HK-2 (cell line): ENCODE measurements around the gene APCDD1L.
"Not testable (repeated sequence)": the region's sequence is repeated elsewhere in the genome, so short reads cannot be mapped to it uniquely, and the experiment has no call there.

Source experiments
- DNase-seq: peaks from one replicate; pipeline ENCODE4 v3.0.0-alpha.2; 2018; ENCODE audit not compliant: unreplicated experiment

Gene APCDD1L

DNA sequence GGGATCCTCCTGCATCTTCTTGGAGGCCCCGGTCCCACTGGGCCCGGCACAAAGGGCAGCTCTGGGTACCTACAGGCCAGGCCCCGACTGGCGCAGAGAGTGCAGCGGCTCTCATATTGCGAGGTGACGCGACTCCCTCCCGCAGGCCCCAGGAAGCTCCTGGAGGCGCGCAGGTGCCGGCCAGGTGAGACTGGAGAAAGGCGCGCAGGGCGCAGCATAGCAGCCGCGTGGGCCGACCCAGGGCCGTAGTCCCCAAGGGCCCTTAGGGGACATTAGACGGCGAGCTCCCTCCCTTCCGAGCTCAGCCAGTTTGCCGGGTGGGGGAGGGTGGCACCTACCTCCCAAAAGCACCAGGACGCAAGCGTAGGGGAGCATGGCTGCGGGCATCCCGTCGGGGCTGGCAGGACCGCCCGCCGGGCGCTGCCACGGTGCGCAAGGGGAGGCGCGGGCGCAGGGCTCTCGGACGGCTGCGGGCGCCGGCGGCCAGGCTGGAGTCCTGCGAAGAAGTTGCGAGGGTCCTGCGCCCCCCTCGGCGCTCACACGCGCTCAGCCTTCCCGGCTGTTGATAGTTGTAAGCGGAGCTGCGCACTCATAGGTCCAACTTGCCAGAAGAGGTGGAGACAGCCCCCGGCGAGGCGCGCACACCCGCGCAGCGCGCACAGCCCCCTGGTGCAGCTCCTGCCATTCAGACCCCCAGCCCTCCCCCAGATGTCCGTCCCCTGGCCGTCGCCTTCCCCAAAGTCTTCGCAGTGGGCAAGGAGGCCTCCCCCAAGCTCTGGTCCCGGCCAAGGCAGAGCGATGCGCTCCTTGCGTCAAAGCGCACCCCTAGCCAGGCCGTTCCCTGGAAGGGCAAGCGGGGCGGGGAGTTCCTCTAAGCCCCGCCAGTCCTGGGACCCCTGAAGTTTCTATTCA, 622 bp downstream of the APCDD1L start:
- DNase-seq, result no peak

DNA sequence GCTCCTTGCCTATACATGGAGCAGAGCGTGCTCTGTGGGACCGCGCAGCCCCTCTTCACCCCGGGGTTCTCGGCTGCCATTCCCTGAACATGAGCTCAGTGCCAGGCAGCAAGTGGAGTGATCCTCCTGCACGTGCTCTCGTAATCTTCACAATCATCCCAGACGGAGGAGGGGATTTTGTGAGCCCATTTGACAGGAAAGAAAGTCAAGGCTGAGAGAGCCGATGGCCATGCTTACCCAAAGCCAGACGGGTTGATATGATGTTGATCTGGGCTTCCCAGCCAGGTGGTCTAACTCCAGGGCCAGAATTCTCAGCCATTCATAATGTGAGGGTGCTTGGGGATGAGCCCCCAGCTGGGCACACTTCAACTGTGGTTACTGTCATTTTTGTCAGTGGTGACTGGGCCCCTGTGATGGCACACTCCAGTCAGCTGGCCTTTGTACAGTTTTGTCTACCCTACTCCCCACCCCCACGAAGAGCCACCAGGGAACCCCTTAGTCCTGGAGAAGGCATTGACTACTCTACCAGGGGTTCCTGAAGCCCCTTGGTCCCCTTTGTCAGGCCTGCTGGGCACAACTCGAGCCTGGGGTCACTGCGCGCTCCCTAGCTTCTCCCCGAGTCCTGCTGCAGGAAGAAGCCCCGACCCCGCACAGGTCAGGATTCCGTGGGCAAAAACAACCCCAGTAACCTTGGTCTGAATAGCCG, 1.5 kb downstream of the APCDD1L start:
- DNase-seq, result no peak

DNA sequence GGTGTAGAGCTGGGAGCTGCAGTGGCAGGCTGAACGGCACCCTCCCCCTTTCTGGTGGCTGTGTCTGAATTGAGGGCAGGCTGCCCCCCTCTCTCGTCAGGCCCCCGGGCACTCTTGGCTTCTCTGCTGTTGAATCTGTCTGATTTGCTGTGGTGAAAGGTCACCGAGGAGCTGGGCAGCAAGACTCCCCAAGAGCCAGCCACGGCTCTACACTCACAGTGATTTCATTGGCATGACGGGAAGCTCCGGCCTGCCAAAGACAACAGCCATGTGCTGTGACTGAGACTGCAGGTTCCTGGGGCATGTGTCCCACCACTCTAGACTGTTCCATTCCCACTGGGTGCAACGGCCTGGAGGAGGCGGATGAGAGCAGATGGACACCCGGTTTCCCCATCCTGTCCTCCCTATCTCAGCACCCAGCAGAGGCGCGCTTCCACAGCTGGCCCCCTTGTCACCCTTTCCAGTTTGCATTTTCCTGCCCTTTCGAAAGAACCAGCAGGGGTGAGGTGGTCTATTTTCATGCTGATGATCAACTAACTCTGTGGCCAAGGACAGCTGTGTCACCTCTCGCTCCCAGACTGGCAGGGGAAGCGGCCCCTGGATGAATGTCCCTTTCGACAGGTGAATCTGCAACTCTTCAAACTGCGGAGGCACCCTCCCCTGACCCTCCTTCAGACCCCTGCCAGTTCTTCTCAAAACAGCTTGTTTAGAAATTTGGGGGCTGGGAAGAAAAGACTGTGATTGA, 2.2 kb downstream of the APCDD1L start:
- no peak for DNase-seq

DNA sequence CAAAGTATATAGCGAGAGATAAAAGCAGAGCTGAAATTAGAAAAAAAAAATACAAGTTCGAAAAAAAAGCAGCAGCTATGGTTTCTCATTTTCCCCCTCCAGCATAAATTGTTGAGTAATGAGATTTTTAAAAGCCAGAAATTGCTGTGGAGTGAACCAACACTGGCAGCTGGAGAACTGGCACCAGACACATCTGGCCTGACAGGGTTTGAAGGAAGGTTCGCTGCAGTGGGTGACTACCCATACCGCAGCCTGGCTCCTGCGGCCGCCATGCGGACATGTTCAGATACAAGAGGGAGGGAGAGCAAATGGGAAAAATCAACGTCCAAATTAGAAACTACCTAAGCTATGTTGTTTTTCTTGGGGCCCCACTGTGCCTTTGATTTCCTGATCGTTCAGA, 3.3 kb downstream of the APCDD1L start:
- no peak for DNase-seq

GRCh38 chr20:58511364-58511763, 3.8 kb downstream of the APCDD1L start:
- no peak for DNase-seq

DNA sequence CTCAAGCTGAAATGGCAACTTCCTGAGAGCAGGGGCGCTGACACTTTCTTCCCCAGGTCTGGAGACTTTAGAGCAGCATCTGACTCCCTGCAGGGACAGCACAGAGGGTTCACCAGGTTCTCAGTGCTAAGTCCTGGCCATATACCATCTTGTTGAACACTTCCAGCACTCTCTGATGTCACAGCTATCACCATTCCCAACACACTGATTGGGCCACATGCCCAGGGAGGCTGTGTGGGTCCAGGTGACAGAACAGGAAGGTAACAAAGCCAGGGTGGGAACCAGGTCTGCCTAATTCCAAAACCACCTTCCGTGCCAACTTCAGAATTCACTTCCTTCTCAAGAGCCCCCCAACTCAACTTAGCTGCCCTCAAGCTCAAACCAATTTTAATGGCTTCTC, 4.3 kb downstream of the APCDD1L start:
- DNase-seq, result no peak

GRCh38 chr20:58508762-58509395, 6.3 kb downstream of the APCDD1L start:
- no peak for DNase-seq

- DNase-seq, result not testable (repeated sequence)
Measured at GRCh38 chr20:58506999-58507398, 8.2 kb downstream of the APCDD1L start.

- no peak for DNase-seq
Measured at GRCh38 chr20:58504566-58504965, 10.6 kb downstream of the APCDD1L start.

DNA sequence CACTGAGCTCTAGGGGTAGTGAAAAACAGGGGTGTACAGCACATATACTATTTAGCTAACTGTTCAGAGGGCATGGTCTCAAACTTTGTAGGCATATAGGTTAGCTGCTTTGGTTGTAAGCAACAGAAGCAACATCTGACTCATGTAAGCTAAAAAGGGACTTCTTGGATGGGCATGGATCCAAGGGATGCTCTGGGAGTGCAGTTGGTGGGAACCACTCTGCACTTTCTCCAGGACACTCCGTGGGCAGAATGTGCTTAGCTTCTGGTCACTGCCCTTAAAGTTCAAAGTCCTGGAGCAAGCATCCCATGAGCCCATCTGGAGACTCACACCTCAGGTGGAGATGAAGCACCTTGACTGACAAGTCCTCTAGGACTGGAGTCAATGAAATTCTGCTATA, 11.5 kb downstream of the APCDD1L start:
- no peak for DNase-seq

- no peak for DNase-seq
Measured at GRCh38 chr20:58500256-58500655, 14.9 kb downstream of the APCDD1L start.

DNA sequence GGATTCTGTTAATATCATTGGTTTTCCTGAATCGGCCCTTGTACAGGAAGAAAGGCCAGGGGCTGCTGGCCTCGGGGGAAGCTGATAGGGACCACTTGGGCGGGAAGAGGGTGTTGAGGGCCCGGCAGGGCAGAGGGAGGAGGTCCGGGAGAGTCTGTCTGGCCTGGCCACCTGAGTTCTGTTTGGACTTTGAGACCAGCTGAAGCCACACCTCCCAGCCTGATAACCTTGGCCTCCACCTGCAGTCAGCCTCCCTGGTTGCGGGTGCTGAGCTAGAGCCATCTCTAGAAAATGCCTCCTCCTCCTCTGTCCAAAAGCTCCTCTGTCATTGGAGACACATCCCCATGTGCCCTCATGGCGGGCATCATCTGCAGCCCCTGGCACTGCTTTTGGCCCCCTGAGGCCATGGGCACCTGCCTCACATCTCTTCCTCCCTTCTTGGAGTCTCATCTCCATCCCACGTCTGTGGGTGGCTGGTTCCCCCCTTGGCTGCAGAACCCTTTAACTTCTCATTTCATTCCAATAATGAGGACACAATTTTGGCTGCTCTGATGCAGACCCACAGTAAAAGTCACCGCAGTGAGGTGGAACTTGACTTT, 16.6 kb downstream of the APCDD1L start:
- no peak for DNase-seq

DNA sequence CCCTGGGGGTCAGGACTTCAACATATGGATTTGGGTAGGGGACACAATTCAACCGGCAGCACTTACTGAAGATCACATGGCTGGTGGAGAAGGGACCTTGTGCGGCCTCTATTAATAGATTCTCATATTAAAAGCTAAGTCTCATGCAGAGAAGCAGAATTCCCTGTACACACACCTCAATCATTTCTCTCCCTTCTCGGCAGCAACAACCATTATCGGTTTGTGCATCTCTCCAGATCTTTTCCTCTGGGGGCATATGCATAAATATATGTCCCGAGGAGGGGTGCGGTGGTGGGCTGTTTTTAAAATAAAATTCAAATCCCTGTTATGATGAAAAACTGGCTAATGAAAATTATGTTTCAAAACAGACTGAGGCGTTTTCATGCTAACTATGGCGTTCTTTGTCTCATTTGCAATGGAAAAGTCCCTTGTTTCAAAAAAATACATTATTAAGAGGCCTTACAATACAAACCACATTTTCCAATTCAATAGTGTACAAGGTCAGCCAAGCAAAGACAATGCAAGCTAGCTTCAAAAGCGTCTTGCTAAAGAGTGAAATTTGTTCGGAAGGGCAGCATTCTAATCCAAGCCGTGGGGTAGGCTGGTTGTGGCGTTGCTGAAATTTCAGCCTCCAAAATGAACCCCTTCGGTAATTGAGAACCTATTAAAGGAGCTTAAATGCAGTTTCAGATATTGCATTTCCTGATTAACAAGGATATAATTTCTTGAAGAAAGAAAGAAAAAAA, 17.3 kb downstream of the APCDD1L start:
- no peak for DNase-seq

DNA sequence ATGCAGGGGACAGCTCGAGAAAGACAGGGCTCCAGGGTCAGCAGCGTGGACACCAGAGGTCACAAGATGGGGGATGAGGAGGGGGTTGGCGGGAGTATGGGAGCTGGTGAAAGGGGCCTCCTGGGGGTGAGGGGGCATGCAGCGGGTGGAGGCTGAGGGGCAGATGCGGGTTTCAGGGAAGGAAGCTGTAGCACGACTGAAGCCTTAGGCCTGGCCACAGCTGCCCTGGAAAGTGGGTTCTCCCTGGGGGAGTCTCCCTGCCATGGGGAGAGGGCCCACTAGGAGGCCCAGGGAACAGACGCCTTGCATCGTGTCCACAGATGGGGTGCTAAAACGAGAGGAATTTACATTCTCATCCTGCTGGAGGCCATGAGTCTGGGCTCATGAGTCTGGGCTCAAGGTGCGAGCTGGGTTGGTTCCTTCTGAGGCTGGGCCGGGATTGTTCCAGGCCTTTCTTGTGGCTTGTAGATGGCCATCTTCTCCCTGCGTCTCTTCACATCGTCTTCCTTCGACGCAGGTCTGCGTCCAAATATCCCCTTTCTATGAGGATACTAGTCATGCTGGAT, 18.0 kb downstream of the APCDD1L start:
- no peak for DNase-seq

- no peak for DNase-seq
Measured at GRCh38 chr20:58496429-58496769, 18.8 kb downstream of the APCDD1L start.

DNA sequence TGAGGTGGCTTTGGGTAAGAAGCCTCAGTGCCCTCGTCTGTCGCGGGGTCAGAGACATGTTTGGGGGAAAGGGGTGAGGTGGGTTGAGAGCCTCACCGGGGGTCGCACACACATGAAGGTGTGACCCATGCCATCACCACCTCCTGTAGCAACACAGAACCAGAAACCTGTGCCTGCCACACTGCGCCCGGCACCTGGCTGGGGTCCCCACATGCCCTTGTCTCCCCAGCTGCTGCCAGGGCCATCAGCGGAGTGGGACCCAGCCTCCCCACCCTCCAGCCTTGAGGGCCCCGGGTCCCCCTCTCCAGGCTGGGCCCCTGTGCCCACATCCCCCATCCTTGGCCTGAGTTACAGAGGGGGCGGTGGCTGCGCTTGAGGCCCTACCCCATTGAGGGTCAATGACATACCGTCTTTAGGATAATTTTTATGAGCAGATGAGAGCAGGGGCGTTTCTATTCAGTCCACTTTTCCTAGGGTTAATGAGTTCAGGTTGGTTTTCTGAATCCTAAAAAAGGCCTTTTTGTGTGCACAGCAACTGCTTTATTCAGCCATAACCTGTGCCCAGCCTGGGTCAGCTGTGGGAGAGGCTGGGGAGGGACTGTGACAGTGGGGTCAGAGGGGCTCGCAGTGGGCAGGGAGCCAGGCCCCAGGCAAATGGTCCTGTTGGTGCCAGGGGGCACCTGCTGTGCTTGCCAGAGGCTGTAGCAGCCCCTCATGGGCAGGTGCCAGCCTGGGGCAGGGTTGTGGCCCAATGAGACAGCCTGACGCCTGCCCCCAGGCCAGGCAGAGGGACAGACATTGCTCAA, 19.4 kb downstream of the APCDD1L start:
- no peak for DNase-seq

DNA sequence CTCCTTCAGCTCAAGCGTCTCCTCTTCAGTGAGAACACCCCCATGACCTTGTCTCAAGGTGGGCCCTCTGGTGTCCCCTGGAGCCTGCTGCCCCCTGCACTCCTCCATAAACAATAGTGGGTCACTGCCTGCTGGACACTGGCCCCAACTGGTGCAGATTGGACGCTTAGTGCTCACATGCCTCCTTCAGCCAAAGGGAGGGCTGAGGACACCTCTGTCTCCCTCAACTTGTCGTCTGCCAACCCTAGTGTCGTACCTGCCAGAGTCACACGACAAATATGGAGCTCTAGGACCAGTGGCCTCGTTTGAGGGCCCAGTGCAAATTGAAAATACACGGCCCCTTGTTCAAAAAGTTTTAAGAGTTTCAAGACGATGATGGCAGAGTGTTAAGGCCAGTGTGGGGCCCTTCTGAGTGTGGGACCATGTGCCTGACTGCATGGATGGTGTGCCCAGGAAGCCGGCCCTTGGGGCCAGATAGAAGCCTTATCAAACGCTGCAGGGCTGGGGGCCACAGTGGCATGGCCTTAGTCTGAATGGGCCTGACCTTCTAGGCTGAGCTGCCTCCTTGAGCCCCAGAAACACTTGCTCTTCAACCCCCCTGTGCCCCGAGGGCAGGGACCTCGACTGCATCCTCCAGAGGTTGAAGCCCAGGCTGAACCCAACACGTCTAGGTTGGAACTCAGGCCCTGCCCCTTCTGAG, 20.1 kb downstream of the APCDD1L start:
- DNase-seq, result no peak

DNA sequence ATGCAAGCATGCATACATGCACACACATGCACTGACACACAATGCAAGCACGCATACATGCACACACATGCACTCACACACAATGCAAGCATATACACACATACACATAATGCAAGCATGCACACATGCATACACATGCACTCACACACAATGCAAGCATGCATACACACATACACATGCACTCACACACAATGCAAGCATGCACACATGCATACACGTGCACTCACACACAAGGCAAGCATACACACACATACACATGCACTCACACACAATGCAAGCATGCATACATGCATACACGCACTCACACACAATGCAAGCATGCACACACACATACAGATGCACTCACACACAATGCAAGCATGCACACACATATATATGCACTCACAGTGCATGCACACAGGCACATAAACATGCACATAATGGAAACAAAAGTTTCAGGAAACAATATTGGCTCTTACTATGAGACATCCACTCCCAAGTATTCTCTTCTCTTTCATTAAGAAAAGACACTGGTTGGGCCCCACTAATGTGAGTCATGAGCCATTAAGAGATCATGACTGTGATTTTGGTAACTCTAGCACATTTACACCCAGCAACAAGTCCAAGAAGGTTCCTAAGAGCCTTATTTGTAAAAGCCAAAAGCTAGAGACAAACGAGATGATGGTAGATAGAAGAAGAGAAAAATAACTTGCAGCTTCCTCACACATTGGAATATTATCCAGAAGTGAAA, 22.2 kb downstream of the APCDD1L start:
- DNase-seq, result no peak
